GM15510 (cell line): ENCODE measurements around the gene APOA4.

Experiments used
- POLR2A ChIP-seq: IDR thresholded peaks from 3 replicates; pipeline ENCODE4 v1.6.1; 2011; ENCODE audit warnings: borderline replicate concordance; ENCODE audit not compliant: insufficient read length; ENCODE audit errors: extremely low read depth

APOA4 gene

GRCh38 chr11:116856423-116856822 lies 33.3 kb upstream of the APOA4 start:
- no peak for TF ChIP-seq POLR2A

GRCh38 chr11:116855413-116855812 lies 32.3 kb upstream of the APOA4 start:
- TF ChIP-seq POLR2A, result no peak

GRCh38 chr11:116853461-116854073 lies 30.5 kb upstream of the APOA4 start:
- no peak for TF ChIP-seq POLR2A

GRCh38 chr11:116852261-116853031 lies 29.3 kb upstream of the APOA4 start:
- TF ChIP-seq POLR2A, result no peak

GRCh38 chr11:116851626-116852025 lies 28.5 kb upstream of the APOA4 start:
- TF ChIP-seq POLR2A, result no peak

- no peak for TF ChIP-seq POLR2A
Observed at GRCh38 chr11:116849486-116849885, 26.4 kb upstream of the APOA4 start.

GRCh38 chr11:116849060-116849459 lies 26.0 kb upstream of the APOA4 start:
- no peak for TF ChIP-seq POLR2A

- no peak for TF ChIP-seq POLR2A
Observed at GRCh38 chr11:116847612-116848011, 24.5 kb upstream of the APOA4 start.

- TF ChIP-seq POLR2A, result no peak
Observed at GRCh38 chr11:116844722-116845121, 21.6 kb upstream of the APOA4 start.

- TF ChIP-seq POLR2A, result no peak
Observed at GRCh38 chr11:116843661-116844060, 20.6 kb upstream of the APOA4 start.

- no peak for TF ChIP-seq POLR2A
Observed at GRCh38 chr11:116842909-116843308, 19.8 kb upstream of the APOA4 start.

GRCh38 chr11:116842117-116842516 lies 19.0 kb upstream of the APOA4 start:
- no peak for TF ChIP-seq POLR2A

- no peak for TF ChIP-seq POLR2A
Observed at GRCh38 chr11:116840746-116841296, 17.7 kb upstream of the APOA4 start.

GRCh38 chr11:116840224-116840745 lies 17.2 kb upstream of the APOA4 start:
- TF ChIP-seq POLR2A, result no peak

GRCh38 chr11:116838321-116839084 lies 15.4 kb upstream of the APOA4 start:
- TF ChIP-seq POLR2A, result no peak
